Measurements from ENCODE around the gene PIP5K1B.

- TF ChIP-seq YY1 (IDR thresholded peaks at IDR 0.05; ENCODE audit: insufficient read depth, insufficient read length) (no peak), ZNF274 (IDR thresholded peaks at IDR 0.05; ENCODE audit: low read depth, low read length) (no peak)
Measured at GRCh38 chr9:68798423-68798822, 93.4 kb downstream of the PIP5K1B start.

All from NT2/D1 (cell line).